Esophagus muscularis mucosa (tissue), 4 donors: ENCODE results near the gene SCP2.

Source experiments
- CTCF ChIP-seq, 3 experiments: fragments of 200-600 bp in 2 of 3; fragments of 450-650 bp in 1 of 3; sonication (generic) in 2 of 3; IDR thresholded peaks; one replicate each; pipeline ENCODE4 v1.5.1; 2017 to 2019; ENCODE audit warnings: antibody characterized with exemption in 3 of 3, mild to moderate bottlenecking in 2 of 3, moderate library complexity in 1 of 3
- EP300 ChIP-seq: sonication (generic); formaldehyde crosslinking; IDR thresholded peaks from one replicate; pipeline ENCODE4 v1.6.1; 2017; ENCODE audit warnings: antibody characterized with exemption
- POLR2A ChIP-seq: fragments of 450-650 bp; IDR thresholded peaks from one replicate; pipeline ENCODE4 v1.6.1; 2017; ENCODE audit warnings: antibody characterized with exemption, moderate library complexity, mild to moderate bottlenecking, low read depth
- POLR2AphosphoS5 ChIP-seq, 2 donors: sonication (generic); formaldehyde crosslinking; IDR thresholded peaks; one replicate each; pipeline ENCODE4 v1.6.1; 2017; ENCODE audit warnings: antibody characterized with exemption in 2 of 2

GRCh38 chr1:52907812-52908153 lies 19.3 kb upstream of the SCP2 start:
- no peak for TF ChIP-seq POLR2A
- TF ChIP-seq CTCF (IDR thresholded peaks at IDR 0.05): no peak
- no peak for TF ChIP-seq POLR2AphosphoS5 (IDR thresholded peaks at IDR 0.05)
- TF ChIP-seq EP300: no peak
